ENCODE measurements around the gene TRIM56.
"Not testable (repeated sequence)": the region's sequence is repeated elsewhere in the genome, so short reads cannot be mapped to it uniquely, and the experiment has no call there.

The TRIM56 gene

DNA sequence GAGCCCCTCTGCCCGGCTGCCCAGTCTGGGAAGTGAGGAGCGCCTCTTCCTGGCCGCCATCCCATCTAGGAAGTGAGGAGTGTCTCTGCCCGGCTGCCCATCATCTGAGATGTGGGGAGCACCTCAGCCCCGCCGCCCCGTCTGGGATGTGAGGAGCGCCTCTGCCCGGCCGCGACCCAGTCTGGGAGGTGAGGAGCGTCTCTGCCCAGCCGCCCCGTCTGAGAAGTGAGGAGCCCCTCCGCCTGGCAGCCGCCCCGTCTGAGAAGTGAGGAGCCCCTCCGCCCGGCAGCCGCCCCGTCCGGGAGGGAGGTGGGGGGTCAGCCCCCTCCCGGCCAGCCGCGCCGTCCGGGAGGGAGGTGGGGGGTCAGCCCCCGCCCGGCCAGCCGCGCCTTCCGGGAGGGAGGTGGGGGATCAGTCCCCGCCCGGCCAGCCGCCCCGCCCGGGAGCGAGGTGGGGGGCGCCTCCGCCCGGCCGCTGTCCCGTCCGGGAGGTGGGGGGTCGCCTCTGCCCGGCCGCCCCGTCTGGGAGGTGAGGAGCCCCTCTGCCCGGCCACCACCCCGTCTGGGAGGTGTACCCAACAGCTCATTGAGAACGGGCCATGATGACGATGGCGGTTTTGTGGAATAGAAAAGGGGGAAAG, 7.1 kb downstream of the TRIM56 start:
- not testable (repeated sequence) for DNase-seq

DNA sequence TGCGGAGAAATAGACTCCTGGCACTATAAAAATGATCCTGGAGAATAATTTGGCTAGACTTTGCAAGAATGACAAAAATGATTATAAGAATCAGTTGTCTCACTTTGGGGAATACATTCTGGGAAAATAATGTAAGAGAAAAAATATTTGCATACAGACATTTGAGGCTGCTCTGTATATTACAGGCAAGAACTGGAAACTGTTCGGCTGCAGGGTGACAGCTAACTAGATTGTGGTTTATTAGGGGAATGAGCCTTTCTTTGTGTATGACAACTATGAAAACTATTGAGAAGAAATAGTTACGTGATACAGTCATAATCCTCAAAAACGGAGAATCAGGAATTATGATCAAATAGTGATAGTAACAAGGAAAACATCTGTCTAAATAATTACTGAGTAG, 8.6 kb downstream of the TRIM56 start:
- no peak for DNase-seq

DNA sequence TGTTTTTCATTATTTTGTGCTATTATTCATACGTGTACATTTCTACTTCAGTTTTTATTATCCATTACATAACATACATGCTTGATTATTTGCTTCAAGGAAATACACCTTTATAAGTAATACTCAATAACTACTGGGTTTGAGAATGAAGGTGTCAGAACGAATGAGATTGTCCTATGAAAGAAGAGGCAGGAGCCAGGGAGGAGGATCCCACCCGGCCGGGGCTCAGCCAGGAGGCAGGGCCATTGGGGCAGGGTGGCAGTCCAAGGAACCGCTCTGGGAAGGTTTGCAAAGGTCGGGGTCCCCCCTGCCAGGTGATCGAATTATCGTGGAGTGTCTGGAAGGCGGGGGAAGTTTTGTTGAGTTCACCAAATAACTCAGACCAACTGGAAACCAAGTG, 9.1 kb downstream of the TRIM56 start:
- DNase-seq = no peak

DNA sequence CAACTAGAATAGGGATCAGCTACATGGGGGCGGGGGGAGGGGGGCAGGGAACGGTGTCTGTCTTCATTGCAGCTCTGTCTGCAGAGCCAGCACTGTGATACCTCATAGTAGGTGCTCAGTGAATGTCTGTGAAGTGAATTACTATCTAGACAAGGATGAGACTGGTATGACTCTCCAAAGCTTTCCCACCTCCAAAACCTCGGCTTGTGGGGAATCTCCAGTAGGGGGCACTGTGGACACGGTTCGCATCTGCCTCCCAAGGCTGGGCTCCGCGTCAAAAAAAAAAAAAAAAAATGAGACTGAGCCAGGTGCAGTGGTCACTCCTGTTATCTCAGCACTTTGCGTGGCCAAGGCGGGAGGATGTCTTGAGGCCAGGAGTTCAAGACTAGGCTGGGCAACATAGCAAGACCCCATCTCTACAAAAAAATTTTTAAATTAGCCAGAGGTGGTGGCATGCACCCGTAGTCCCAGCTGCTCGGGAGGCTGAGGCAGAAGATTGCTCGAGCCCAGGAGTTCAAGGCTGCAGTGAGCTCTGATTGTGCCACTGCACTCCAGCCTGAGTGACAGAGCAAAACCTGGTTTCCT, 9.6 kb downstream of the TRIM56 start:
- DNase-seq = no peak

DNA sequence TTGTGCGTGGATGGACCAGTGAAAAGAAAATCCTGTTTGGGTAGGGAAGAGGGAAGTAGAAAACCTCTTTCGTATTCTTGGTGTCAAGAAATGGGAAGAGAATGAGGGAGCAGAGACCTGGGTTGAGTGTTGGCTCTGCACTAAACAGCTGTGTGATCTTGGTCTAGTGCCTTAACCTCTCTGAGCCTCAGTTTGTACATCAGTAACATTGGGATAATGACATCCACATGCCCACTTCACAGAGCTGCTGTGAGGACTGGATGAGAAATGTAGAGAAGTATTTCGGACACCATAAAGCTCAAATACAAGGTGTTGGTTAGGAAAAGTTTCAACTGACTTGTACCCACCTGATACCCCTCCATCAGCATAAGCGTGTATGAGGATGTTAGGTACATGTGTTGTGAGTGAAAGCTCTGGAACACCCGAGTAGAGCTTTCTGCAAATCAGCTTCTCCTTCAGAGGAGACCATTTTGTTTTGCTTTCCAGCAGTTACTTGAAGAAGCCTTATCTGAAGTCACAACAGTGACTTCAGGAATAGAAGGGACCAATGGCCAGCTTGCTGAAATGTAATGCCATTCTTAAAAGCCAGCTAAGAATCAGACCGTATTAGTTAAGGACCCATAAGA, 11.2 kb downstream of the TRIM56 start:
- DNase-seq = no peak

DNA sequence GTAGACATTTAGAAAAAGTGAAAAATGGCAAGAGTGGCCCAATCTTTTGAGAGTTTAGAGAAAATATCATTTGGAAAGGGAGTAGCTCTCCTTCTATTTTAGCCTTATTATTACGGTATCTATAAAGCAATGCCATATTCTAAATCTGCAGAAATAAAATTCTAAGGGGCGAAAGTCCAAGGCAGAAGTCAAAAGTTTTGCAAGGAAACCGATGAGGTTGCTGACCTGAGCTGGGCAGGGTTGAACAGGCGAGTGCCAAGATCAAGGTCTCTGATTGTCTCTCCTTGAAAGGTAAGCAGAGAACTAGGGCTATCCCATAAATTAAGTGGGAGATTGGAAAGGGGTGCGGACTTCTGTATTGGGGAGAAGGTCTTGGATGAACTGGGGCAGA, 11.7 kb downstream of the TRIM56 start:
- no peak for DNase-seq

DNA sequence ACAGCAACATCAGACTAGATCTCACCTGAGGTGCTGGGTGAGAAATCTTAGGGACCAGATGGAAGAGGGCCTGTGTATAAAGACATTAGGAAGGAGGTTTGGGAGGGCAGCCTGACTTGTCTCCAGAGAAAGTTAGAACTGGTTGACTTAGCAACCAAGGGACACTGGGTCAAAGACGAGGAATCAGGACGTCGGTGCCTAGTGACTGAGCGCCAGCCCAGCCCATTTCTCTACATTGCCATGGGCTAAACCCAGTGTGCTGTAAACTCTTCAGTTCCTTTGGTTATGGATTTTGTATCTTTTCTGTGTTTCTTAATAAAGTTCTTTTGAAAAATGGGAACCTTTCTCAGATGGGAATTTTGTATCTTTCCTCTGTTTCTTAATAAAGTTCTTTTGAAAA, 12.3 kb downstream of the TRIM56 start:
- DNase-seq = no peak

DNA sequence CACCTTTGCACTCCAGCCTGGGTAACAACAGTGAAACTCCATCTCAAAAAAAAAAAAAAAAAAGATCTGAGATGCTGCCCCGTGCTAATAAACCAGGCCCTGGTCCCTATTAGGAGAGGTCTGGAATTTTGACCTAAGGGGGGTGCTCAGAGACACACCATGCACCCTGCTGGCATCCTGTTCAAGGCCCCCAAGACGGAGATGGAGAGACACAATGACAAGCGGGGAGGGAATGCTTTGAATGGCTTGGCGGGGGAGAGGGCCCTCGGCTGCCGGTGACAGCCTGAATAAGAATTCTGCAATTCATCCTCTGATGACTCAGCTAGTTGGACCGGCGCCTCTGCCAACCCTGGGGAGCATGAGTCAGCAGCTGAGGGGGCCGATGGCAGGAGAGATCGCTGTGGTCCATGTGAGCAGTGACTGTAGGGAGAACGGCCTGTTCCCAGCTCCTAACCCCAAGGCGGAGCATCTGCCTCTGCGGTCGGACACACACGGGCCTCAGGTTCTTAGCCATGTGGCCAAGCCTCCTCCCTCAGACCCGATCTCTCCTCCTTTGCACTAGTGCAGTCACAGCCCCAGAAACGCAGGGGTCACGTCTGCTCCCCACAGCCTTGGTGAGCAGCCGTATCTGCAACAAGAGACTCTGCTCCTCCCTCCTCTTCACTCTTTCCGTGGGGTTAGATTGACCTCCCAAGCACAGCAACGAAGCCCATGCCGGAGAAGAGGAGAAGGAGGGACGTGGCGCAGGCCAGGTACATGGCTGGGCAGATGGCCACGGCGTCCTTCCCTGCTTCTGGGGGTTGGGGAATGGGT, 14.9 kb downstream of the TRIM56 start:
- no peak for DNase-seq

DNA sequence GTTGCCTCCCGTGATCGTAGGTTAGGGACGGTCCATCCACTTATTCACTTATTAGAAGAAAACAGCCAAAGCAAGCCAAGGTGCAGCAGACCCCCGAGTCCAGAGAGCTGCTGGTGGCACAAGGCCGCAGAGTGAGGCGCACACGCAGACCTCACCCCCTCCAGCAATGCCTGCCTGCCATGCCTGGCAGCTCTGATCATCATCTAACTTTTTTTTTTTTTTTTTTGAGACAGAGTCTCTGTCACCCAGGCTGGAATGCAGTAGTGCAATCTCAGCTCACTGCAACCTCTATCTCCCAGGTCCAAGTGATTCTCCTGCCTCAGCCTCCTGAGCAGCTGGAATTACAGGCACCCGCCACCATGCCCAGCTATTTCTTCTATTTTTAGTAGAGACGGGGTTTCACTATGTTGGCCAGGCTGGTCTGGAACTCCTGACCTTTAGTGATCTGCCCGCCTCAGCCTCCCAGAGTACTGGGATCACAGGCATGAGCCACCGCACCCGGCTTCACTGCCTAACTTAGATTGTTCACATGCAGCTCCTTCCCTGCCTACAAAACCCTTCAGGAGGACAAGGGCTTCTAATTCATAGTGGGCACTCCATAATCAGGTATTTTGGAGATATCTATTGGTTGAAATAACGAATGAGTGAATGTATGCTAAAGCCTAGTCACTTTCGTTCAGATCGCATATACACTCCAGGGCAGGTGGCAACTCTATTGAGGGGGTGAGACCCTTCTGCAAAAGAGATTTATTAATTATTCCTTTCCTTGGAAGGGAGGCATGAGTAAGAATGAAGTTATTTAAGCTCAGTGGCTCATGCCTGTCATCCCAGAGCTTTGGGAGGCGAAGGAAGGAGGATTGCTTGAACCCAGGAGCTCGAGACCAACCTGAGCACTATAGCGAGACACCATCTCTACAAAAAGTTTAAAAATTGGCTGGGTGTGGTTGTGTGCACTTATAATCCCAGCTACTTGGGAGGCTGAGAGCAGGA, 15.9 kb downstream of the TRIM56 start:
- no peak for DNase-seq

DNA sequence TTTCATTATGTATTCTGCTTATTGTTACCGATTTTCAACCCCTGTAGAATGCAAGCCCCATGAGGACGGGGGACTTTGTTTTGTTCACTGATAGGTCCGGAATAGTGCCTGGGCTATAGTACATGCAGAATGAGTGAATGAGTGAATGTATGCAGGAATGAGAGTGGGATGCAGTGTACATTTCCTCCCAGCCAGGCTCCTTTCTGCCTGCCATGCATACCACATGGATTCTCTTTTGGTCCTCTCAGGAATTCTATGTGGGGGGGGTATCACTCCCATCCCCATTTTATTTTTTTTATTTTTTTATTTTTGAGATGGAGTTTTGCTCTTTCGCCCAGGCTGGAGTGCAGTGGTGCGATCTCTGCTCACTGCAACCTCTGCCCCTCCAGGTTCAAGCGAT, 16.7 kb downstream of the TRIM56 start:
- DNase-seq = no peak

DNA sequence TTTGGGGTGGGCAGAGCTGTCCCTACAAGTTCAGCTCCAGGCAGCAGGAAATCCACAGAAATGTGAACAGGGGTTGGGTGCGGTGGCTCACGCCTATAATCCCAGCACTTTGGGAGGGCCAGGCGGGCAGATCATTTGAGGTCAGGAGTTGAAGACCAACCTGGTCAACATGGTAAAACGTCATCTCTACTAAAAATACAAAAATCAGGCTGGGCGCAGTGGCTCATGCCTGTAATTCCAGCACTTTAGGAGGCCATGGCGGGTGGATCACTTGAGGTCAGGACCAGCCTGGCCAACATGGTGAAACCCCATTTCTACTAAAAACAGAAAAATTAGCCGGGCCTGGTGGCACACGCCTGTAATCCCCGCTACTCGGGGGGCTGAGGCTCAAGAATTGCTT, 18.4 kb downstream of the TRIM56 start:
- DNase-seq = not testable (repeated sequence)

DNA sequence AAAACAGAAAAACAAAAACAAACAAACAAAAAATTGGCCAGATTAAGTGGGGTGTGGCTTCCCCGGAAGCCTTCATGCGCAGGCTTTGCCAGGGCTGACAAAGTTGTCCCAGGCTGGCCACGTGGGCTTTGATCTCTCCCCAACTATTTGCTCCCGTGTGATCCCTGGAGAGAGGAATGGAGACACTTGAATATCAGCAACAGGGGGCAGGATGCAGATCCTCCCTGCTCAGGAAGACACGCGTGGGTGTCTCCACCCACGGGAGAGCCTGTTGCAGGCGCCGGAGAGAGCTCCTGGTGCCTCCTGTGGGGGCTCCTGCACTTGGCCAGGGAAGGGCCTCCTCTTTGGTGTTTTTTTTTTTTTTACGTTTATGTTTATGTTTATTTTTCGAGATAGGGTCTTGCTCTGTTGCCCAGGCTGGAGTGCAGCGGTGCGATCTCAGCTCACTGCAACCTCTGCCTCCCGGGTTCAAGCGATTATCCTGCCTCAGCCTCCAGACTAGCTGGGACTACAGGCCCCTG, 19.0 kb downstream of the TRIM56 start:
- DNase-seq = no peak

DNA sequence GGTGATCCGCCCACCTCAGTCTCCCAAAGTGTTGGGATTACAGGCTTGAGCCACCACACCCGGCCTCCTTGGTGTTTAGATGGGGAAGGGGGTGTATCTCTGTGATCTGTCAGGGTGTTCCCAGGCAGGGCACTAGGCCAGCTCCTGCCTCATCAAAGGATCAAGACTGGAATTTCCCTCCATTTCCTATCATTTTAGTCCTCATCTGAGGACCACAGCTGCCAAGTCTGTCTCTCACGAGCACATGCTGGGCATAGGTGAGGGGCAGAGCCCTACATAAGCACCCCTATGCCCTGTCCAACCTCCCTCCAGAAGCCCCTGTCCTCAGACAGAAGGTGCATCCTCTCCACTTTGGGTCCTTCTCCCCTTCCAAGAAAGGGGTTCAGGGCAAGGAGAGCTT, 19.5 kb downstream of the TRIM56 start:
- DNase-seq = no peak

DNA sequence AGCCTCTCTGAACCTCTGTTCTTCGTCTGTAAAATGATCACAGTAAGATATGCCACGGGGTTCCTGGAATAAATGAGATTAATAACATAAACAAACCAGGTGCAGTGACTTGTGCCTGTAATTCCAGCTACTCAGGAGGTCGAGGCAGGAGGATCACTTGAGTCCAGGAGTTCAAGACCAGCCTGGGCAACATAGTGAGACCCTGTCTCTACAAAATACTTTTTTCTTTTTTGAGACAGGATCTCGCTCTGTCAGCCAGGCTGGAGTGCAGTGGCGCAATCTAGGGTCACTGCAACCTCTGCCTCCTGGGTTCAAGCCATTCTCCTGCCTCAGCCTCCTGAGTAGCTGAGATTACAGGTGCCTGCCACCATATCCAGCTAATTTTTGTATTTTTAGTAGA, 20.0 kb downstream of the TRIM56 start:
- not testable (repeated sequence) for DNase-seq

DNA sequence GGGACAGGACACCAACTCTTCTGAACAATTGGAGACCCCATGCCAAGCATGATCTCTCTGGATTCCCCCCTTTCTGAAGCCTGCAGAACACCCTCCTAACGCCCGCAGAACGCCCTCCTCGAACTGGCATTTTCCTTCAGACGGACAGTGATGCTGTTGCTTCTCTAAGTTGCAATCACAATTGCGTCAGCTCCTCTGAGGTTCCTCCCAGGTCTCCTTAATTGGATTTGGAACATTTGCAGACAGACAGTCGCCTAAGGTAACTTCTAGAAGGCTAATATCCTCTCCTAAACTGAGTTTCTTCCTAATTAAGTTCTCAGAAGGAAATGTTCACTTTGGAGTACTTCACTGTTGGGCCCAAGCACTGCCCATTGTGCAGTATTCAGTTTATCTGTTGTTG, 21.1 kb downstream of the TRIM56 start:
- no peak for DNase-seq

DNA sequence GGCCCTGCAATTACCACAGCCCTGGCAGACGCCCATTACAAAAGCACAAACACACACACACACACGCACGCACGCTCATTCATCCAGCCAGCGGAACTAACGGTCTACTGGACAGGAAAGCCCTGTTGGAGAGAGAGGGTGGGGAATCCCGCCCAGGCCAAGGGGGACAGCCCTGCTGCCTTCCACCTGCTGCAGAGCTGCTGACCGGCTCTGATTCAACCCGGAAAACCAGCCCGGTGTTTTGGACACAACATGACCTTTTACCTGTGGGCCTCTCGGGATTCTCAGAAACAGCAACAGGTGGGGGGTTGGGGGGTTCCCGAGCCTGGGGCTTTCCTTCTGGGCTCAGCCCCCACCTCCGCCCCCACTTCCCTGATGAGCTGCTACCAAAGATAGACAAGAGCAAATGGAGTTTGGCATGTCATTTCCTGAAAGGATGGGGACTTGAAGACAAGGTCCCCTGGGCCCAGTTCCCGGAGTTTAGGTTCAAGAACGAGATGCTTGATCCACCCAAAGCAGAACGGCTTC, 23.1 kb downstream of the TRIM56 start:
- DNase-seq = no peak

DNA sequence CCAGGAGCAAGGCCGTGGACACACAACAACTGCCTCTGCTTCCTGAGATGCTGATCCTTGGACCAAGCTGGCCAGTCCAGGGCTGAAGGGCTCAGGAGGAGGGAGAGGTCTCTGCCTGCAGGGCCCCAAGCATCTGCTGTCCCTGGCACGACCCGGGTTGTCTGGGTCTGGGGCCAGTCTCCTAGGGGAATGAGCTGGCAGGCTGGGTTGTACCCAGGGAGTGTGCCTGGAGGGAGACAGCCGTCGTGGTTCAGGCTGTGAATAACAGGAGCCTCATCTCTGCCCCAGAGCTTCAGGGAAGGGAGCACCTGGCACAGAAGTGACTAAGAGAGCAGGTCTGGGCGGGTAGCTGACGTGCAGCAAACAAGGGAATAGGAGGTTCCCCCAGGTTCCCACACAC, 23.7 kb downstream of the TRIM56 start:
- no peak for DNase-seq

DNA sequence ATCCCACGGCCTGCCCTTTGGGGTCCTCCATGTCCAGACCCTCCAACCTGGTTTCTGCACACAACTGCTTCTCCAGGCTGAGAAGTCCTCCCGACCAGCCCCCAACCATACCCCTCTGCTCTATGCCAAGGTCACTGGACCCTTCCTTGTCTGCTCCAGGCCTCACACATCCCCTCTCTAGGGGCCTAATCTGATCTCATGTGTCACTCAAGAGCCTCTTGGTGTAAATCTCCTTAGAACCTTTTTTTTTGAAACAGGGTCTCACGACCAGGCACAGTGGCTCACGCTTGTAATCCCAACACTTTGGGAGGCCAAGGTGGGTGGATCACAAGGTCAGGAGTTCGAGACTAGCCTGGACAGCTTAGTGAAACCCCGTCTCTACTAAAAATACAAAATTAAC, 24.1 kb downstream of the TRIM56 start:
- DNase-seq = no peak

DNA sequence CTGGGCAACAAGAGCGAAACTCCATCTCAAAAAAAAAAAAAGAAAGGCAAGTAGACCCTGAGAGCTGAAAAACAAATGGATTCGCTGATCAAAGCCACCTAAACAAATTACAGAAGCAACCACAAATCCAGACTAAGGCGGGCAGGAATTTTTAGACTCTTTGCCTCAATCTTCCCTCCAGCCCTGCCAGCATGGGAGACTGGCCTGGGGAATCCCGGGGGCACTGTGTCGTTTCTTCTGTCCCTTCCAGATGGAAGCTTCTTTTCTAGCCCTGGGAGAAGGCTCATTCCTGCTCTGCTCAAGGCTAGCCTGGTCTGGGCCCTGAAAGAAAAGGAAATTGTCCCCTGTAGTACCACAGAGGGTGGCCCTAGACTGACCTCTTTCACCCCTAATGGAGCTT, 26.0 kb downstream of the TRIM56 start:
- no peak for DNase-seq

DNA sequence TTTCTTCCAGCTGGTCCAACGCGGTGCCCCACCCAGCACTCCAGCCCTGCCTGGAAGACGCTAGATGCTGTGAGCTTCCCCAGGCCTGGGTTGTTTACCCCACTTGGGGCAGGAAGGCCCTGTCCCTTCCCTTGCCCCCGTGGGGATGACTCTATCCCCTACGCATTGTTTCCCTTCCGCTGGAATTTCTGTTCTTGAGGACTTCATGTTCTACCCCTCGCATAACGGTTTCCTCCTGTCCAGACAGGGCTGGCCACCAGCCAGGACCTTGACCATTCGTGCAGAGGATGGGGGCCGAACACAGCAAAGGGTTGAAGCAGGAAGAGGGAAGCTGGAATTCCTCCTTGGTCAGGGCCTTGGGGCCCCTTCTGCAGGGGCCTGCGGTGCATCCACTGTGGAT, 27.0 kb downstream of the TRIM56 start:
- no peak for DNase-seq

DNA sequence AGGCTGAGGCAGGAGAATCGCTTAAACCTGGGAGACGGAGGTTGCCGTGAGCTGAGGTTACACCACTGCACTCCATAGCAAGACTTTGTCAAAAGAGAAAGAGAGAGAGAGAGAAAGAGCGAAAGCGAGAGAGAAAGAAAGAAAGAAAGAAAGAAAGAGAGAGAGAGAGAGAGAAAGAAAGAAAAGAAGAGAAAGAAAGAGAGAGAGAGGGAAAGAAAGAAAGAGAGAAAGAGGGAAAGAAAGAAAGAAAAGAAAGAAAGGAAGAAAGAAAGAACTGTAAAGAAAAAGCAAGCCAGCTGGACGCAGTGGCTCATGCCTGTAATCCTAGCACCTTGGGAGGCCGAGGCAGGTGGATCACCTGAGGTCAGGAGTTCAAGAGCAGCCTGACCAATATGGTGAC, 27.9 kb downstream of the TRIM56 start:
- not testable (repeated sequence) for DNase-seq

DNA sequence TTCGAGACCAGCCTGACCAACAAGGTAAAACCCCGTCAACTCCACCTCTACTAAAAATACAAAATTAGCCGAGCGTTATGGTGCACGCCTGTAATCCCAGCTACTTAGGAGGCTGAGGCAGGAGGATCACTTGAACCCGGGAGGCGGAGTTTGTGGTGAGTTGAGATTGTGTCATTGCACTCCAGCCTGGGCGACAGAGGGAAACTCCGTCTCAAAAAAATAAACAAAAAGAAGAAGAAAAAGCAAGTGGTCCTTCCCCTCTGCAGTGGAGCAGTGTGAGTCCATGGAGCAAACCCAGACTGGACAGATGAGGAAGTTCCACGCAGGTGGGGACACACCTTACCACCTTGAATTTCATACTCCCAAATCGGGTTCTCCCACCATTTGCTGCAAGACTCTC, 28.6 kb downstream of the TRIM56 start:
- no peak for DNase-seq
